Measurements from ENCODE around the gene CXCR5. TPM values are rescaled to one million over a fixed set of nuclear protein-coding genes. Genes with fewer than 3 reads are reported as not detected.
A peak's percentile ranks its signal among the peaks of the same experiment; 100 is the strongest.

Gene CXCR5
- total RNA-seq, 8 experiments from 2014 or later = 0.04 to 0.19 (median 0.11) TPM; not detected in 2

DNA sequence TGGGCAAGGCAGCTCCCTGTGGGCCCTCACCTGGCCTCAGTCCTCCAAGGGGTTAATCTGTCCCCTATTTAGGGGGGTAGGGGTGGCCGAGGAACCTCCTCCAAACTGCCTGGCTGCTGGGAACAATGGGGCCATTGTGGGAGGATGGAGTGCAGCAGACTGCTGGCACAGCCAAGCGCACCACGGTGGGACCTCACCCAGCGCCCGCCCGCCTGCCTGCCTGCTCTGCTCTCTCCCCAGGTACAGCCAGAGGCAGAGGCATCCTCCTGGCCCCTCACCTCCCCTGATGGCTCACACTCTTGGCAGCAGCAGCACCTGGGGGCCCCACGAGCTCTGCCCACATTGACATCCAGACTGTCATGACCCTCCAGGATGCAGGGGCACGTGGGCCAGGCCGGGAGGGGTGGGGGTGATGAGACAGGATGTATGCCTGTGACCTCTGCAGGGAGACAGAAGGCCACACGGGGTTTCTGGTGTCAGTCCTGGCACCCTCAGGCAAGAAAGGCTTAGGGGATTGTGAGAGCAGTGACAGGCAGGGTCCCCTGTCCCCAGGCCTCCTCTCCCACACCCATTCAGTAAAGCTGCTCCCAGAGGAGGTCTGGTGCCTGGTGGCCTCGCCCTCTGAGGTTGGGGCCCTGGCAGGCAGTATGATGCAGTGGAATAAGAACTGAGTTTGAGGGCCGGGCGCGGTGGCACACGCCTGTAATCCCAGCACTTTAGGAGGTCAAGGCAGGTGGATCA lies 30.7 kb downstream of the CXCR5 start:
- no peak for ATAC-seq (replicated peaks in 6 of 8)

DNA sequence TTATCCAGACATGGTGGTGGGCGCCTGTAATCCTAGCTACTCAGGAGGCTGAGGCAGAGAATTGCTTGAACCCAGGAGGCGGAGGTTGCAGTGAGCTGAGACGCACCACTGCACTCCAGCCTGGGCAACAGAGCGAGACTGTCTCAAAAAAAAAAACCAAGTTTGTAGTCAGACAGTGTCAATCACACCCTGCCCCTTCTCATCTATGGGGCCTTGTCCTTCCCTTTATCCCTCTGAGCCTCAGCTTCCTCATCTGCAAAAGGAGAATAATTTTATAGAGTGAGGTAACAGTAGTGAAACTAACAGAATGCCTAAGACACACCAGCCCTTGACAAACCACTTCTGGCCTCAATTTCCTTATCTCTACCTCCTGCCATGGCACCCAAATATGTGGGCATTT lies 31.3 kb downstream of the CXCR5 start:
- Histone ChIP-seq H3K27ac (no peak overlapping the region), H3K4me1 (replicated peaks in 1 of 2) (peaks cover 67 to 68% of the 10 kb centered on the region in 2 donors), H3K4me3 (no peak overlapping the region)
- in situ Hi-C loops (cut with MboI; ENCODE audit: low pct_unique_long_range_greater_than_20kb in 2 of 9, low sequenced_read_pairs in 9 of 9, unreplicated experiment in 9 of 9) = no loop called here
- WGBS, 10 experiments = 92 to 100% (median 100%) methylated on average over 1 to 4 of the region's 4 CpGs; no CpG with 5 or more reads in 3 of the 10 experiments
- ATAC-seq (replicated peaks in 6 of 8) = no peak

More for the DNA sequence above, 30.7 kb downstream of the CXCR5 start:
- in situ Hi-C loops (cut with MboI; ENCODE audit: low pct_unique_long_range_greater_than_20kb in 2 of 9, low sequenced_read_pairs in 9 of 9, unreplicated experiment in 9 of 9) = no loop called here
- Histone ChIP-seq H3K4me1 (replicated peaks in 1 of 2) (peaks cover 67 to 68% of the 10 kb centered on the region in 2 donors), H3K4me3 (no peak overlapping the region), H3K27ac (no peak overlapping the region)
- 20 to 80% (median 71%) methylated on average over 1 to 4 of the region's 15 CpGs; no CpG with 5 or more reads in 7 of the 10 experiments for WGBS, 10 experiments

DNA sequence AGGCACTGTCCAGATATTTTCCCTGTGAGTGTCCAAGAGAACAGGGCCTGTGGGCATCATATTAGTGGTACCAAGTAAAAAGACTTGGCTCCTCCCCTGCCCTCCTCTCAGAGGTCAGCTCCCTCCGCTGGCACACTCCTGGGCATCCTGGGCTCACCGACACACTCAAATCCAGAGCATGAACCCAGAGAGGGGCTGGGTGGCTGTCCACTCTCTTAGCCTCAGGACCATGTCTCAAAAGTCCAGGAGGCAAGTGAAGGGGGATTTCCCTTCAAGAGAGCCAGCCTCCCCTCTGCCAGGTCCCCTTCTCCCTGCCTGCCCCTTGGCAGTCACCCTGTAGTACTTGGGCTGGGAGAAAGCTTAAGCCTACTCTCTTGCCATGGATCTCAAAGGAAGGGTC lies 31.7 kb downstream of the CXCR5 start:
- no peak overlapping the region for H3K4me3 ChIP-seq
- H3K27ac ChIP-seq = no peak overlapping the region
- H3K4me1 ChIP-seq (replicated peaks in 1 of 2) = peaks cover 67 to 68% of the 10 kb centered on the region in 2 donors
- no peak for ATAC-seq (replicated peaks in 6 of 8)
- in situ Hi-C loops (cut with MboI; ENCODE audit: low pct_unique_long_range_greater_than_20kb in 2 of 9, low sequenced_read_pairs in 9 of 9, unreplicated experiment in 9 of 9) = no loop called here
- 60 to 100% (median 94%) methylated on average over 1 to 2 of the region's 2 CpGs; no CpG with 5 or more reads in 7 of the 10 experiments for WGBS, 10 experiments

DNA sequence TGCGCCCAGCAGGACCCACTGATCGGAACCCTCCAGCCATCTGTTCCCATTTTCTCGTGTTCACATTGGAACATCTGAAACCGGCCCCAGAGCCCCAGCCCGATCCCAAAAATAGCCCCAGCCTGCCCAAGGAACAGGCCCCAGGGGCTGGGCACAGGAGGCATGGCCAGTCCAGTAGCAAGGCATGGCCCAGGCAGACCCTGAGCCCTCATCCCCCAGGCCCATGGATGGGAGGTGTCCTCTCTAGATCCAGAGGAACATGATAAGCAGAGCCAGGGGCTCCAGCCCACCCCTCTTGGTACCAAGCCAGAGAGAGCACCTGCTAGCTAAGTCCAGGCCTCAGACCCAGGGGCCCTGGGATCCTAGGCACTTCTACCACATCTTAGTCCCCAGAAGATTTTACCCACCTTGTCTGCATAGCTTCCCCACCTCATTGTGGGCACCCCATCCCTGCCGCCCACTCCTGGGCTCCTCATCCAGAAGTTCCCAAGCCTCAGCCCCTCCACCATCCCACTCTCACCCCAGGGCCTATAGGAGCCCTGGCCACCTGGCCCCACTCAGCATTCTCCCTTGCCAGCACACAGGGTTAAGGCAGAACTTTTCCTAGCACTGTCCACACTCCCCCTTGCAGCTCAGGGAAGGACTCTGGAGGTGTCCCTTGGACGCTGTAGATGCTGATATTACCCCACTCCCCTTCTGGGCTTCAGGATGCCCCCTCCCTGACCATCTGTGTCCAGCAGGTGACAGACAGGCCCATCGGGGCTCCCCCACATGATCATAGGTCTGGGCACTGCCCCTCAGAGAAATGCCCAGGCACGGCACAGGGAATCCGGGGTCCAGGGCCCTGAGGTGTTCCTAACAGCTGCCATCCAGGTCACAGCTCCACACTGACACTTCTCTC lies 32.5 kb downstream of the CXCR5 start:
- 55 to 86% (median 67%) methylated on average over 1 to 4 of the region's 10 CpGs; no CpG with 5 or more reads in 5 of the 10 experiments for WGBS, 10 experiments
- Histone ChIP-seq H3K4me3 (no peak overlapping the region), H3K27ac (peak overlapping the region in 1 of 2 donors; percentile 39), H3K4me1 (replicated peaks in 1 of 2) (peaks cover 67 to 68% of the 10 kb centered on the region in 2 donors)
- in situ Hi-C loops (cut with MboI; ENCODE audit: low pct_unique_long_range_greater_than_20kb in 2 of 9, low sequenced_read_pairs in 9 of 9, unreplicated experiment in 9 of 9) = no loop called here
- no peak for ATAC-seq (replicated peaks in 6 of 8)

DNA sequence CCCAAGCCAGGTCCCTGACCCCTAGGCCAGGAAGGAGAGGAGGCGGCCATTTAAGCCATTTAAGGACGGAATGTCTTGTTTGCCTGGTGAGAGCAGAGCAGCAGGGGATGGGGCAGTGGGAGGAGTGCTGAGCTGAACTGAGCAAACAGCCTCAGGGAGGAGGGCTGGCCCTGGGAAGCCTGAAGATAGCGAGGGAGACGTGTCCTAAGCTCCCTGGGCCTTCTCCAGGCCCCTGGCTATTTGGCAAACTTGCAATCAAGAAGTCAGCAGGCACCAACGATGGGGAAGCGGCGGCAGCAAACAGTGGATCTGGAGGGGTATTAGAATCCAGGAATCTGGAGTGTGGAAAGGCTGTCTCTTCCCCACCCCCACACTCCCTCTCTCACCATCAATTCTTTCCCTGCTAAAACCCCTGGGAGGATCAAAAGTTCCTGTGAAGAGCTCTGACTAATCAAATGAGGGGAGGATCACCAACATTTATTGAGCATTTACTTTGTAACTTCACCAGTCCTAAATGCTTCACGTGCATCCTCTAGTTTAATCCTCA lies 33.2 kb downstream of the CXCR5 start:
- Histone ChIP-seq H3K4me1 (replicated peaks in 1 of 2) (peaks cover 67 to 68% of the 10 kb centered on the region in 2 donors), H3K27ac (peak overlapping the region in 1 of 2 donors; percentile 39), H3K4me3 (no peak overlapping the region)
- in situ Hi-C loops (cut with MboI; ENCODE audit: low pct_unique_long_range_greater_than_20kb in 2 of 9, low sequenced_read_pairs in 9 of 9, unreplicated experiment in 9 of 9) = no loop called here
- 0 to 34% (median 22%) methylated on average over 1 to 7 of the region's 8 CpGs; no CpG with 5 or more reads in 2 of the 10 experiments for WGBS, 10 experiments
- peak in 4 of 8 experiments; percentile 4 to 53 (median 12) for ATAC-seq (replicated peaks in 6 of 8)

DNA sequence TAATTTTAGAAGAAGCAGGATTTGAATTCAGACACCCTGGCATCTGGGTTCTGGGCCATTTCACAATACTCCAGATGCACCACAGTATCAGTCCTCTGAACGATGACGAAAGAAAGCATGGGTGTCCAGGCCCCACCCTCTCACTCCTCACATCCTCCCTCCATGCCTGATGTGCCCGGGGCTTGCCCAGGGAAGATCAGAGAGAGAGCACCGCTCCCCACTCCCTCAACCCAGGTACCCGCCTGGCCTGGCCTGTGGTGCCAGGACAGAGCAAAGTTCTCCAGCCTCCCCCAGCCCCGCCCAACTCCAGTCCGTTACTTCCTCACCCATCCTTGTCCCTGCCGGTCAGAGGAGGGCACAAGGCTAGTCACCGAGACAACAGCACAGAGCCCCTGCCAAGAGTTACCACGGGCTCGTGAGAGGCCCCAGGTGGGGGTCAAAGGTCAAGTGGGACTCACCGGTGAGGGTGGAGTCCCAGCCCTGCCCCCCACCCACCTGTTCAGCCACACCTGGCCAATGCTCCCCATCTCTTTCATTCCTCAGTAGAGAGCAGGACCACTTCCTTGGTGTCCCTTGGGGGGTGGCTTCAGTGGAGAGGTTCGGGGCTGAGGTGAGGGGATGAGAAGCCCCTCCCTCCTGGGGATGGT lies 33.9 kb downstream of the CXCR5 start:
- 0 to 80% (median 10%) methylated on average over 1 to 4 of the region's 13 CpGs; no CpG with 5 or more reads in 2 of the 10 experiments for WGBS, 10 experiments
- Histone ChIP-seq H3K4me1 (replicated peaks in 1 of 2) (peaks cover 67 to 68% of the 10 kb centered on the region in 2 donors), H3K4me3 (peak overlapping the region in 3 of 5 donors; percentile 7 to 23 (median 13)), H3K27ac (peak overlapping the region in 1 of 2 donors; percentile 73)
- in situ Hi-C loops (cut with MboI; ENCODE audit: low pct_unique_long_range_greater_than_20kb in 2 of 9, low sequenced_read_pairs in 9 of 9, unreplicated experiment in 9 of 9) = no loop called here
- ATAC-seq (replicated peaks in 6 of 8) = peak in 3 of 8 experiments; percentile 28 to 36 (median 31)

DNA sequence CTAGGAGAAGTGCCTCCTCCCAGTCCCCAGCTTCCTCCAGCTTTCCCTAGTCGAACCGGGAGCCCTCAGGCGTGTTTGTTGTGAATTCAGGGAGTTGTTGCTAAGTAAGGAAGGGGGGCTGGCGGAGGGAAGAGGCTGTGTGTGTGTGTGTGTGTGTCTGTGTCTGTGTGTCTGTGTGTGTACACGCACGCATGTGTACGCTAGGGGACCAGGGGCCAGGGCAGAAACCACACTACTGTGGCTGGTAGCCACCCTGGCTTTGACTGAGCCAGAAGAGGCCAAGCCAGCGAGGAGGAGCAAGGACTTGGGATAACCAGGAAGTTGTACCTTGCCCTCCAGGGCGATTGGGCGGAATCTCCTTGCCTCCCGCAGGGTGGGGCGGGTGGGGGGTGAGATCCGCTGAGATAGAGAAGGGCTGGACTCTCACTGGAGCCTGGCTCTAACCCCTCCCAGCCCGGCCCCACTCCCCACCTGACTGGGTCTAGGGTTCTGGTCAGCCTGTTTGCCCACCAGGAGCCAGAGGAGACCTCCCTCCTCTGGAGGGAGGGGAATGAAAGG lies 34.5 kb downstream of the CXCR5 start:
- H3K4me1 ChIP-seq (replicated peaks in 1 of 2) = peaks cover 67 to 68% of the 10 kb centered on the region in 2 donors
- ATAC-seq (replicated peaks in 6 of 8) = peak; percentile 2 to 61 (median 17)
- in situ Hi-C loops (cut with MboI; ENCODE audit: low pct_unique_long_range_greater_than_20kb in 2 of 9, low sequenced_read_pairs in 9 of 9, unreplicated experiment in 9 of 9) = no loop called here
- peak overlapping the region in 3 of 5 donors; percentile 13 to 23 (median 15) for H3K4me3 ChIP-seq
- H3K27ac ChIP-seq = peak overlapping the region in 1 of 2 donors; percentile 73
- WGBS, 10 experiments = 0 to 34% (median 2%) methylated on average over 2 to 8 of the region's 14 CpGs; no CpG with 5 or more reads in 5 of the 10 experiments

DNA sequence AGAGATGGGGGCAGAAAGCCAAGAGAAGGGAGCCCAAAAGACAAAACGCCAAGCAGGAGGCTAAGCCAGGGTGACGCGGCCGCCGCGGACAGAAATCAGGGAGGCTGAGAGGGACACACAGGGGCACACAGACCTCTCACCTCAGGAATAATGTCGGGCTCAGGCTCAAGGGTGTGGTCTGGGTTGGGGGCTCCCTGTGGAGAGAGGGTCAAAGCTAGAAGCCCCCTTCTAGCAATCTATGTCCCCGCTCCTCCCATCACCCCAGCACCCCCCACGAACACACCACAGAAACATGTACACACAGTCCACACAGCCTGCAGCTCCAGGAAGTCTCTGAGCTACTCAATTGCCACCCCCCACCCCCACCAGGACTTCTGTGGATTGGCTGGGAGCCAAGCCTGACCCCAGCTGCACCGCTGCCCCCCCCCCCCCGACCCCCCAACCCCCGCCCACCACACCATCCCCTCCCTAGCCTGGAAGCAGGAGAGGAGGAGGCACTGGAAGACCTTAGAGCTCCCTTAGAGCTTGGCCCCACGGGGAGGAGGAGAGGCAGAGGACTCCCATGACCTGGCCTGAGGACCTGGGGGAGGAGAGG lies 35.1 kb downstream of the CXCR5 start:
- Histone ChIP-seq H3K27ac (peak overlapping the region; percentile 40 to 84), H3K4me3 (peak overlapping the region in 2 of 5 donors; percentile 15 to 23), H3K4me1 (replicated peaks in 1 of 2) (peaks cover 72 to 74% of the 10 kb centered on the region in 2 donors)
- peak in 5 of 8 experiments; percentile 6 to 45 (median 38) for ATAC-seq (replicated peaks in 6 of 8)
- WGBS, 10 experiments = no CpG with 5 or more reads among the region's 13 CpGs
- in situ Hi-C loops (cut with MboI; ENCODE audit: low pct_unique_long_range_greater_than_20kb in 2 of 9, low sequenced_read_pairs in 9 of 9, unreplicated experiment in 9 of 9) = no loop called here

DNA sequence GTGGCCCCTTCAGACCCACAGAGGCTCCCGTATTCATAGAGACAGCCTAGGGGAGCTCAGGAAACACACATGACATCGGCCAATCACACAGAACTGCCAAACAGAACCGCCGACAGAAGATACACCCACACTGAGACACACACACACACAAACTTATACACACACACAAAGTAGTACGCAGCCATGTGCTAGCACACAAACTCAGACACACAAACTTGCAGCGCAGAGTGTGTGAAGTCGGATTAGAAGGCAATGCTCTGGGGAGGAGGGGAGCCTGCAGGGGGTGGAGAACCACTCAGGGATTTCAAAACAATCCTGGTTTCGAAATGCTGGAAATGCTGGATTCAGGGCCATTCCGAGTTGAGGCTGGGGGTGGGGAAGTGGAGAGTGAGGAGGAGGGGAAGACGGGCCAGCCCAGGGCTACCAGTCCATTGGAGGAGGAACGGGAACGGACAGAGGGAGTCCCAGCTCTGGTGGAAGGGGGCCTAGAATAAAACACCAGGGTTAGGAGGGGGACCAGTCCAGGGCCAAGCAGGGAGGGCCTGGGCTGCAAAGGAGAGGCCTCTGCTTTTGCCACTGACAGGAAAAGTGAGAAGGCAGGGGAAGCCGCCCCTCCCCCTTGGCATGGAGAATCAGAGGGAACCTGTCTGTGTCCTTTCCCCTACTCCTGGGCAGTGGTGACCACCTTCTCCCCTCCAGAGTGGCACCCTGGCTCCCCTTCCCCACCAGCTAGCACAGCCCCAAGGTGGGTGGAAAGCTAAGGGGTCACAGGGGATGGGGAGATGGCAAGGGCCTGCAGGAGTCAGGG lies 37.6 kb downstream of the CXCR5 start:
- H3K4me1 ChIP-seq (replicated peaks in 1 of 2) = peaks cover 75 to 77% of the 10 kb centered on the region in 2 donors
- H3K27ac ChIP-seq = peak overlapping the region in 1 of 2 donors; percentile 6
- peak in 2 of 8 experiments; percentile 3 for ATAC-seq (replicated peaks in 6 of 8)
- in situ Hi-C loops (cut with MboI; ENCODE audit: low pct_unique_long_range_greater_than_20kb in 2 of 9, low sequenced_read_pairs in 9 of 9, unreplicated experiment in 9 of 9) = no loop called here
- 10 to 26% (median 17%) methylated on average over 2 to 5 of the region's 13 CpGs; no CpG with 5 or more reads in 7 of the 10 experiments for WGBS, 10 experiments
- H3K4me3 ChIP-seq = peak overlapping the region in 3 of 5 donors; percentile 11 to 16 (median 12)

DNA sequence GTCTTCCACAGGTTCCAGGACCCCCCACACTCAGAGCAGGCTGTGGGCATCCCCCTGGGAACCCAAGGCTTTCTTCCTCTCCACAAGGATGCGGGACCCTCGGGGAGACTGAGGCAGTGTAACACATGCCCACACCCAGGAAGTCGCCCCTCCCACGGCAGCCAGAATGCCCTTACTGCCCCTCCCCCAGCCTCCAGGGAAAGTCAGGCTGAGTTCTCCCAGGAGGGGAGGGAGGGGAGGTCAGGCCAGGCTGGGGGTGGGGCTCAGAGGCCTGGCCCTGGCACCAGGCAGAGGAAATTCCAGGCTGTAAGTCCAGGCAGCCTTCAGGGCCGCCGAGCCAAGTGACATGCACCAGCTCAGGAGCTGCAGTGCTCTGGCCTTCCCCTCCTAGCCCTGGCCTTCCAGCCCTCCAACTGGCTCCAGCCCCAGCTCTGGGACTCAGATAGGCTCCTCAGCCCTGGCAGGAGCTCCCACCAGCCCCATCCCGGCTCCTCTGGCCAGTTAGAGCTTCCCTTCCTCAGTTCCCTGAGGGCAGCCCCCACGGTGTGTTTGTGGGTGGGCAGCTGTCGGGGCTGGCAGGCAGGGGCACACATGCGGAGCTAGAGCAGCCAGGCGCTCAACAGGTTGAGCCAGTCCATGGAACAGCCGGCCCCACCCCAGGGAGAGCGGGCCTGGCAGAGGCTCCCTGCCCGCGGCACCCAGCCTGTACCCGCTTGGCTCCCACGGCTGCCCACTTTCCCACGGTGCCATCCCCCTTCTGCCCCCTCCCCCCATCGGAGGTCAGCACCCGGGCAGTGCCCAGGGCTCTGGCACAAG lies 38.4 kb downstream of the CXCR5 start:
- peak in 1 of 8 experiments; percentile 0 for ATAC-seq (replicated peaks in 6 of 8)
- H3K4me1 ChIP-seq (replicated peaks in 1 of 2) = peaks cover 70 to 72% of the 10 kb centered on the region in 2 donors
- H3K27ac ChIP-seq = no peak overlapping the region
- WGBS, 10 experiments = 20% methylated on average over 1 of the region's 20 CpGs; no CpG with 5 or more reads in 9 of the 10 experiments
- in situ Hi-C loops (cut with MboI; ENCODE audit: low pct_unique_long_range_greater_than_20kb in 2 of 9, low sequenced_read_pairs in 9 of 9, unreplicated experiment in 9 of 9) = no loop called here
- H3K4me3 ChIP-seq = peak overlapping the region in 3 of 5 donors; percentile 8 to 16 (median 12)
